ENCODE measurements around the gene PTPN11.
"Not testable (repeated sequence)": the region's sequence is repeated elsewhere in the genome, so short reads cannot be mapped to it uniquely, and the experiment has no call there.

Gene PTPN11

DNA sequence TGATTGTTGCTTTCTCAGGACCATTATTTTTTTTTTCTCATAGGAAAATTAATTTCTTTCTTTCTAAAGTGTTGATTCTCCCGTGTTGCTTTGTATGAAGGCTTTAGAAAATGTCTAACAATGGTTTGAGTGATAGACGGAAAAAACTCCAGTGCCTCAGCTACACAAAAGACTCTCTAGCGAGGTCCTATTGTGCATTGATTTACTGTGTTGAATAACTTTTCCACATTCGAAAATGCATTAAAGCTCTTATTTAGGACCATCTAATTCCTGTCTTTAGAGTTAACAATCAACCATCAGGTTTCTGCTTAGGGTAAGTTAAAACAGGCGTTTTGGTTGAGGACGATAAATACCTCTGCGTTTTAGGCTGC lies 99.6 kb downstream of the PTPN11 start:
- DNase-seq: no peak

DNA sequence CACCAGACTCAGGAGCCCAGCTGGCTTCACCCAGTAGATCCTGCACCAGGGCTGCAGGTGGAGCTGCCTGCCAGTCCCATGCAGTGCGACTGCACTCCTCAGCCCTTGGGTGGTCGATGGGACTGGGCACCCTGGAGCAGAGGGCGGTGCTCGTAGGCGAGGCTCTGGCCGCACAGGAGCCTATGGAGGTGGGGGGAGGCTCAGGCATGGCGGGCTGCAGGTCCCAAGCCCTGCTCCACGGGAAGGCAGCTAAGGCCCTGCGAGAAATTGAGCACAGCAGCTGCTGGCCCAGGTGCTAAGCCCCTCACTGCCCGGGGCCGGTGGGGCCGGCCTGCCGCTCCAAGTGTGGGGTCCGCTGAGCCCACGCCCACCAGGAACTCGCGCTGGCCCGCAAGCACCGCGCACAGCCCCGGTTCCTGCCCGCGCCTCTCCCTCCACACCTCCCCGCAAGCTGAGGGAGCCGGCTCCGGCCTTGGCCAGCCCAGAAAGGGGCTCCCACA lies 101.1 kb downstream of the PTPN11 start:
- not testable (repeated sequence) for DNase-seq

DNA sequence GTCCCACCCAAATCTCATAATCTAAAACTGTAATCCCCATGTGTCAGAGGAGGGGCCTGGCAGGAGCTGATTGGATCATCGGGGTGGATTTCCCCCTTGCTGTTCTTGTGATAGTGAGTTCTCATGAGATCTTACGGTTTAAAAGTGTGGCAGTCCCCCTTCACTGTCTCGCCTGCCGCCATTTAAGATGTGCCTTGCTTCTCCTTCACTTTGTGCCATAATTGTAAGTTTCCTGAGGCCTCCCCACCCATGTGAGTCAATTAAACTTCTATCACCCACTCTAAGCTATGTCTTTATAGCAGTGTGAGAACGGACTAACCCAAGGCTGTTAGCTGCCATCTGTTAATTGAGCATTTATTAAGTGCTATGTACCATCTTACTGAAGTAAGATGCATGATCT lies 105.1 kb downstream of the PTPN11 start:
- DNase-seq: no peak

DNA sequence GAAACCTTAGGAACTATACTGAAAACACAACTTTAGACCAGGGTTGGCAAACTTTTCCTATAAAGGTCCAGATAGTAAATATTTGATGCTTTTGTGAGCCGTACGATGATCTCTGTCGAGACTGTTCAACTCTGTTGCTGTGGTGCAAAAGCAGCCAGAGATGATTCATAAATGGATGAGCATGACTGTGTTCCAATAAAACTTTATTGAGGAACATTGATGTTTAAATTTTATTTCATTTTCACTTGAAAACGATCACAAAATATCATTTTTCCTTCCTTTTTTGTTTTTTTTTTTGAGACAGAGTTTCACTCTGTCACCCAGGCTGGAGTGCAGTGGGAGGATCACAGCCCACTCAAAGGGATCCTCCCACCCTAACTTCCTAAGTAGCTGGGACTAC lies 105.5 kb downstream of the PTPN11 start:
- no peak for DNase-seq

DNA sequence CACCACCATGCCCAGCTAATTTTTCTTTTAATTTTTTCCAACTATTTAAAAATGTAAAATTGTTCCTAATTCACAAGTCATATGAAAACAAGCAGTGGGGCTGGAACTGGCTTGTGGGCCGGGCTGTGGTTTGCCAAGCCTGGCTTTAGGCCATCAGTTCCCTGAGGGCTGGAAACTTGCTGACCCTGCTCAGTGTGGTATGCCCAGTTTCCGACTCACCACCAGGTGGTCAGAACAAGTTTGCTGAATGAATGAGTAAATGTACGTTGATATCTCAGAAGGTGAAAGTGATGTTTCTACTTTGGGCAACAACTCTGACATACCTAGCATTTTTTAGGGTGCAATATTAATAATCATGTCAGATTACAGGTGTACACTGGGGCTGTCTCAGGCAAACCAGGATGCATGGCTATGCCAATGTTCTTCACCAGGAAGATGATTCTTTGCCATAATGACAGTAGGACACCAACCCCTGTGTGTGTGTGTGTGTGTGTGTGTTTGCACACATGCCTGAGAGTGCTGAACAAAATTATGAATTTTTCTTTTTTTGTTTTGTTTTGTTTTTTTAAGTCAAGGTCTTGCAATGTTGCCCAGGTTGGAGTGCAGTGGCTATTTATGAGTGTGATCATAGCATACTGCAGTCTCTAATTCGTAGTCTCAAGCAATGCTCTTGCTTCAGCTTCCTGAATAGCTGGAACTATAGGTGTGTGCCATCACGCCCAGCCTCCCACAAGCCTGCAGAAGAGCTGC lies 106.1 kb downstream of the PTPN11 start:
- no peak for DNase-seq

DNA sequence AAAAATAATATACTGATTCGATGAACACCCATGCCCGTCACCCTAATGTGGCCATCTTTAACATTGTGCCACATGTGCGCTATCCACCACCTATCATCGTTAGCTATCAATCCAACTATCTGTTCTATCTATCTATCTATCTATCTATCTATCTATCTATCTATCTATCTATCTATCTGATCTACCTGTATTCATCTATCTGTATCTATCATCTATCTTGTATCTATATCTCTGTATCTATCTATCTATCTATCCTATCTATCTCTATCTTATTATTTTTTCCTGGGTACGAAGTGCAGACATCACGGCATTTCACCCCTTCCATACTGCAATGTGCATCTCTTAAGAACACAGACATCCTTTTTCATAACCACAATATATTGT lies 106.7 kb downstream of the PTPN11 start:
- DNase-seq: no peak

DNA sequence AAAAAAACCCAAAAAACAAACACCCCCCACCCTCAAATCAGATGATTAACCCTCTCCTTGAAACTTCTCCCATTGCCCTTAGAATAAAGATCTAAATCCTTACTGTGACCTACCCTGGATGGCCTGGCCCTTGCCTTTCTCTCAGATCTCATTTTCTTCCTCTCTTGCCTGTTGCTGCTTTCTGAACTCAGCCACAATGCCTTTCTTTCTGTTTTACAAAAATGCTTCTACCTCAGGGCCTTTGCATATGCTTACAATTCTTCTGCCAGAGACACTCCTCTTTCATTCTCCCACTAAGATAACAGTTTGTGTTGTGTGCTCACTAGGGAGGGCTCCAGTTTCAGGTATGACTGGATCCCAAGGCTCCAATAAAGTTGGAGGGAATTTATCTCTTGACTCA lies 108.3 kb downstream of the PTPN11 start:
- no peak for DNase-seq

DNA sequence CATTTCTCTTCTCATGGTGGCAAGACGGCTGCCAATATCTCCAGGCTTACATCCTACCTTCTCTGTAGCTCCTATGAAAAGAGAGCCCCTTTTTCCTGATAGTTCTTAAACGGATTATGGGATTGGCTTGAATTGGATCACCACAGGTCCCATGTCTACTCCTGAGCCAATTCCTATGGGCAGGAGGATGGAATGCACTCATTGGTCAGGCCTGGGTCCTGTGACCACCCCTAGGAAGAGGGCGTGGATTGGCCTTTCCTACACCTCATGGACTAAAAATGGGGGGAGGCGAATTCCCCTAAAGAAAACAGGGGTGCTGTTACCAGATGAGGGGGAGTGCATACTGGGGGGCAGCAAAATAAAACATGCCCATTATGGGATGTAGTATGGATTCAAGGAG lies 108.8 kb downstream of the PTPN11 start:
- no peak for DNase-seq

DNA sequence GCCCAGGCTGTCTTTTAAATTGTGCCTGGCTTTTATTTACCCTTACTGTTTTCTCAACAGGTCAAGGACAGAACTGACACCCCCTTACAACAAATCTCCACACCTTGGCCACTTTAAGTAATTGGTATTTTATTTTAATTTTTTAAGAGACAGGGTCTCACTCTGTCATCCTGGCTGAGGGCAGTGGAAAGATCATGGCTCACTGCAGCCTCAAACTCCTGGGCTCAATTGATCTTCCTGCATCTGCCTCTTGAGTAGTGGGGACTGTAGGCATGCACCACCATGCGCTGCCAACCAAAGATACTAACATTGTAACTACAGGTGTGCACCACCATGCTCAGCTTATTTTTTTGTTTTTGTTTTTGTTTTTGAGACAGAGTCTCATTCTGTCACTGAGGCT lies 109.8 kb downstream of the PTPN11 start:
- no peak for DNase-seq

DNA sequence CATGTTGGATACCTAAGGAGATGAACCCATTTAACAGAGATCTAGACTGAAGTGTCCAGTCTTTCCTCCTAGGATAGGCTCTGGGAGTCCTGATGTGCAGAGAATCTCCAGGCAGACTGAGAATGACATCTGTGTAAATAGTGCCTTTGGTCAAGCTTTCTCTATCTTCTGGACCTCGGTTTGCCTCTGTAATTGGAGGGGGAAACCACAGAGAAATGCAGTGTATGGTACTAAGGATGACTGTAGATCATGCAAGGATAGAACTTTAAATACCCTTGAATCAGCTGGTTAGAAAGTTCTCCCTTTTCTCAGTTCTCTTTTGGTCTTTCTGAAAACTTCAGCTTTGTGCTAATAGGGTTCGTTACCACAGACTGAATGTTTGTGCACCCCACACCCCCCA lies 112.2 kb downstream of the PTPN11 start:
- DNase-seq: no peak

DNA sequence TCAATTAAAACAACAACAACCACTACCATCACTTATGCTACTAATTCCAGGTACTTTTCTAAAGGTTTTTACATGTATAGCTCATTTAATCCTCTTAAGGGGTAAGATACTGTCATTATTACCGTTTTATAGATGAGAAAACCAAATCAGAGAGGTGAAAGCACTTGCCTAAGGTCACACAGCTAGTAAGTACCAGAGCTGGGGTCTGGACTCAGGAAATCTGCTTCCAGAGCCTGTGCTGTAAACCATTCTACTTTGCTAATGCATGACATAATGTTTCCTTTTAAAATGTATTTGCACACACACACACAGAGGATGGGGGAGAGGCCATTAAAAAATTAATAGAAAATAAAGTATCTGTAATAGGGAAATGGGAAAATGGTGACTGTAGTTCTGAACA lies 113.4 kb downstream of the PTPN11 start:
- DNase-seq: no peak

DNA sequence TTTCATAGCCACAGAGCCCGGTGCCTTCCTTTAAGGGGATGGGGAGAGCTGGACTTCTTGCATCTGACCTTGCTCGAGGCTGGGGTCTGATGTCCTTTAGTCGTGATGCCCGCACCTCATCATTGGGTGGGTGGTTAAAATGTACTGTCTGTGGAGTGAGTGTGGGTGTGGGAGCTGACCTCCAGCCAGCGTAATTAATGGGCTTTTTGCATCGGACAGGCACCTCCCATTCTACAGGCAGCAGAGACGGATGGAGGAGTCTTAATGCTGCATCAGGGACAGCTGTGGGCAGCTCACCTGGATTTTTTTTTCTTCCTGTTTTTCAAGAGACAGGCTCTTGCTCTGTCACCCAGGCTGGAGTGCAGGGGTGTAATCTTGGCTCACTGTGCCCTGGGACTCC lies 114.8 kb downstream of the PTPN11 start:
- no peak for DNase-seq

DNA sequence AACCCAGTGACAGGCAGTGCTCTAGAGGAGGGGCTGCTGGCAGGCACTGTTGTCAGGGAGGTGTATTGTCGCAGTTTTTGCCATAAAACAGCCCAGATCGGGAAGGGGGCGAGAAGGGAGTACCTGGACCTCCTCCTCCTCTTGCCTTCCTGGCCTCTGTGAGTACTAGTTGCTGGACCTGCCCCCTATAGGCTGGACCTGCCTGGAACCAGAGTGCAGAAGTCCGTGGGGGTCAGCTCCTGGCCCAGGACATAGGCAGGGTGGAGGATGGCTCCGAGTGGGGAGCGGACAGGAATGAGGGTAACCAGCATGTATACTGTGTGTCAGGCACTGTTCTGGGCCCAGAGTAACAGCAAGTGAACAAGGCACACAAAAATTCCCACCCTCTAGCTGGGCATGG lies 116.3 kb downstream of the PTPN11 start:
- no peak for DNase-seq

DNA sequence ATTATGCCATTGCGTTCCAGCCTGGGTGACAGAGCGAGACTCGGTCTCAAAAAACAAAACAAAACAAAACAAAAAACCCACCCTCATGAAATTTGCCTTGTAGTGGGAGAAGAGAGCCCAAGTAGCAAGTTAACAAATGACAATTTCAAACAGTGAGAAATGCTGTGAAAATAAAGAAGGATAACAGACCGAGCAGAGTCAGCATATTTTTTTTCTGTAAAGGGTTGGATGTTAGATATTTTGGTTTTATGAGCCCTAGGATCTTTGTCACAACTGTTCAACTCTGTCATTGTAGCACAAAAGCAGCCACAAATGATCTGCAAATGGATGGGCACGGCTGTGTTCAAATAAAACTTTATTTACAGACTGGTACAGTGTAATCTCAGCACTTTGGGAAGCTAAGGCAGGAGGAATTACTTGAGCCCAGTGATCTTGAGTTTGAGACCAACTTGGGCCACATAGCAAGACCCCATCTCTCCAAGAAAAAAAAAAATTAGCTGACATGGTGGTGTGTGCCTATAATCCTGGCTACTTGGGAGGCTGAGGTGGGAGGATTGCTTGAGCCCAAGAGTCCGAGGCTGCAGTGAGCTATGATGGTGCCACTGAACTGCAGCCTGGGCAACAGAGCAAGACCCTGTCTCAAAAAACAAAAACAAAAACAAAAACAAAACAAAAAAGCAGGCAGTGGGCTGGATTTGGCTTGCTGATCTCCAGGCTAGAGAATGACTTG lies 117.1 kb downstream of the PTPN11 start:
- no peak for DNase-seq

DNA sequence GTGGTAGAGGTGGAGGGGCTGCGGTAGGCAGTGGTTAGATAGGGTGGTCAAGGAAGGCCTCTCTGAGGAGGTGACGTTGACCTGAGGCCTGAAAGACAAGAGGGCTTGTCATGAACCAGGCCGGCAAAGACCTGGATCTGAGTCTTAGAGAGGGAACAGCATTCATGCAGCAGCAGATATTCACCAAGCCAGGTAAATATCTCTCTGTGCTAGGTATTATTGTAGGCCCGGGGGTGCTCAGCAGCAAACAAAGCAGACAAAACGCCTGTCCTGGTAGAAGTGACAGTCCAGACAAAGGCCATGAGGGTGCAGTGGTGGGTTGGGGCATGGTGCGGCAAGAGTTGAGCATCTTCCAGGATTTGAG lies 117.6 kb downstream of the PTPN11 start:
- no peak for DNase-seq

DNA sequence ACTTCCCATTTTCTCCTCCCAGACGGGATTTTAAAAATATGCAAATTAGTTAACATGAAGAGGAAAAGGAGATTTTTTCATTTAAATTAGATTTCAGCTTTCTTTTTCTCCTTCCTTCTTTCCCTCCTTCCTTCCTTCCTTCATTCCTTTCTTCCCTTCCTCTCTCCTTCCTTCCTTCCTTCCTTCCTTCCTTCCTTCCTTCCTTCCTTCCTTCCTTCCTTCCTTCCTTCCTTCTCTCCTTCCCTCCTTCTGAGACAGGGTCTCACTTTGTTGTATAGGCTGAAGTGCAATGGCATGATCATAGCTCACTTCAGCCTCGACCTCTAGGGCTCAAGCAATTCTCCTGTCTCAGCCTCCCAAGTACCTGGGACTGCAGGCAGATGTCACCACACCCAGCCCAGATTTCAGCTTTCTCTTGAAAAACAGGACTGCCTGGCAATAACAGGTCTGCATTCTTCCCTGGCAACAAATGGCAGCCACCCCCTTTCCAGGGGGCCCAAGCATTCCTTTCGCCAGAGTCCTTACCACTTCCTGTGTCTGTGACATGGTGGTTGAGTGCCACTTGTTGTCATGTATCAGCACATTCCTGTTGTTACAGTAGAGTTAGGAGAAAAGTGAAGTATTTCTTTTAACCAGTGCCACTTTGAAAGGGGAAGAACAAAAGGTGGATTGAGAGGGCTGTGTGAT lies 119.1 kb downstream of the PTPN11 start:
- DNase-seq: no peak

DNA sequence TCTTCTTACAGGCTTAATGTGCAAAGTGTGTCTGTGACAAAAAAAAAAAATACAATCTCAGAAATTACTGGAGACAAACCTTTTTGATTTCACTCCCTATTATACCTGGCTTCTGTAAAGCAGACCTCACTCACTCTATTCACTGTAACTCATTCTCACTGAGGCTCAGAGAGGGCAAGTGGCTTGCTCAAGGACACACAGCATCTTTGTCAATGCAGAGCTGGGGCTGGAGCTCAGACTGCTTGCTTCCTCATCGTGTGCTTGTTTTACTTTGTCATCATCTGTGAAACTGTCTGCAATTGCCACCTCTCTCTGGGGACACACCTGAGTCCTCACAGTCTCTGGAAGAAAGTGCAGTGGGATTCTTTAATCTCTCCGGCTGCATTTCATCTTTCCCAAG lies 120.0 kb downstream of the PTPN11 start:
- no peak for DNase-seq

DNA sequence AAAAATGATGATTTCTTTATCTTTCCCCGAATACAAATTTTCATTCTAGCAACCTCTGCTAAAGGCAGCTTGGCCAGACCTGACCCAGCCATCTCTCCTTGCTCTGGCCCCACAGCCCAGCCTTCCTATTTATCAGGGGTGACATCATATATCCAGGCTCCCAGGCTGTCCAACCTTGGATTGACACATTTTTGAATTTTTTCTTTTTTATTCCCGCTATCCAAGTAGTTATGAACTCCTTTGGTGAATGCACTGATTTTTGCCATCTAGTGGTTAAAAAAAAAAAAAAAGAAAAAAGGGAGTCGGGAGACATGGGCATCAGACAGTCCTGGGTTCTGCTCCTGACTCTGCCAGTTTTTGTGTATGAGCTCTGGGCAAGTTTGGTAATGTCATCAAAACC lies 120.5 kb downstream of the PTPN11 start:
- DNase-seq: no peak

DNA sequence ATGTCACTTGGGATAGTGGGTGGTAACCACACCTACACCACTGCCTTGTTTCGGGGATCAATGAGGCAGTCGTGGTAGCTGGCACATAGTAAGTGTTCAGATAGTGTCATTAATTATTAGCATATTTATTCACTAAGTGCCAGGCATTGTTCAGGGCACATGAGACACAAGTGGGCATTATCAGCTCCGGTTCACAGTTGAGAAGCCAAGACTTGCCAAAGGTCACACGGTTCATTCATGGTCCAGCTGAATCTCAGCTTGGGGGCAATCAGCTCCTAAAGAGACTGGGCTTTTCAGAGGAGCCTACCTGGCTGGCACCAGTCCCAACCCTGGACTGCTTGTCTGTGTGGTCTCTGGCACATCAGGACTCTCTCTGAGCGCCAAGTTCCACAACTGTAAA lies 121.3 kb downstream of the PTPN11 start:
- DNase-seq: no peak

DNA sequence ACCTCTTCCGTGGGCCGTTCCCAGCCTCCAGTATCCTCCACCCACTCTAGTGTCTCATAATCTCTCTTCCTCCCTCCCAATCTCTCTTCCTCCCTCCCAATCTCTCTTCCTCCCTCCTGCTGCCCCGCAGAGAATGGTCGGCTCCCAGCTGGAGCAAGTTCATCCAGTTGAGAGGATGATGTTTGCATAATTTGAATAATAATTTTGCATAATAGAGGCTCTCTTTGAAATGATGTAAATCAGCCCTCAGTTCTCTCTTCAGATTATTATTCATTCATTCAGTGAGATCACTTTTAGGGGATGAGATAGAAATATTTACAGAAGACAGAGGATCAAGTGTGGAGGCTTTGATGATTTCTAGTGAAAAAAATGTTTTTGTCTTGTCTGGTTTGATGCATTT lies 125.0 kb downstream of the PTPN11 start:
- DNase-seq: no peak

DNA sequence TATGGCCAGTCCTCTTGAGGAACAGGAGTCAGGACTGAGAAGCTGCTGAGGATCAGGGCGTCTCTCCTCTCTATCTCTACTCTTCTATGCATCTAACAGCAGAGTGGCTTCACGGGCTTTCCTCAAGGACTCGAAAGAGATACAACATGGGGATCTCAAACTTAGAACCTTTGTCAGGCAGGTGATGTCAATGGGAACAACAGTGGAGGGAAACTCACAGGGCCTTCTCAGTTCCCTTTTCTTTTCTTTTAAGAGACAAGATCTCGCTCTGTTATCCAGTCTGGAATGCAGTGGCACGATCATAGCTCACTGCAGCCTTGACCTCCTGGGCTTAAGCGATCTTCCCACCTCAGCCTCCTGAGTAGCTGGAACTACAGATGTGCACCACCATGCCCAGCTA lies 127.6 kb downstream of the PTPN11 start:
- DNase-seq: no peak

DNA sequence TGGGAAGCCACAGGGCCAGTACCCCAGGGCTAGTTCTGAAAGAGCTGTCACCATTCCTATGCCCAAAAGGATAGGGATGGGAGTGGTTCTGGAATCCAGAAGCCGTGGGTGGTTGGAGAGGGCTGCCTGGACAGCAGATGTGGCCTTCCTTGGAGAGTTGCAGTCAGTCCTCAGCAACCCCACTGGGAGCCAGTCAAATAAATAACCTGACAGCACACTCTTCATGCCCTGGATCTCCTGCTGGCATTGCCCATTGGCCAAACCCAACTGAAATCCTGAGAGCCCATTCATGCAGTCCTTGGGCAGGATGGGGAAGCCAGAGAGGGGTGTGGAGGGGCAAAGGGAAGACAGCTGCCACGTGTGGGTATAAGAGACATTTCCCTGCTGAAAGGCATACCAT lies 128.2 kb downstream of the PTPN11 start:
- DNase-seq: no peak

DNA sequence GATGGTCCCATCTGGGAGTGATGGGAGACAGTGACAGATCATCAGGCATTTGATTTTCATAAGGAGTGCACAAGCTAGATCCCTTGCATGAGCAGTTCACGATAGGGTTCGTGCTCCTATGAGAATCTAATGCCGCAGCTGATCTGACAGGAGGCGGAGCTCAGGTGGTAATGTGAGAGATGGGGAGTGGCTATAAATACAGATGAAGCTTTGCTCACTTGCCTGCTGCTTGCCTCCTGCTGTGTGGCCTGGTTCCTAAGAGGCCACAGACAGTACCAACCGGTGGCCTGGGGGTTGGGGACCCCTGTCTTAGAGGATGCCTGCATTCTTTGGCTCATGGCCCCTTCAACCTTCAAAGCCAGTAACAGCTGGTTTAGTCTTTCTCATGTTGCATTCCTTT lies 130.3 kb downstream of the PTPN11 start:
- DNase-seq: no peak

DNA sequence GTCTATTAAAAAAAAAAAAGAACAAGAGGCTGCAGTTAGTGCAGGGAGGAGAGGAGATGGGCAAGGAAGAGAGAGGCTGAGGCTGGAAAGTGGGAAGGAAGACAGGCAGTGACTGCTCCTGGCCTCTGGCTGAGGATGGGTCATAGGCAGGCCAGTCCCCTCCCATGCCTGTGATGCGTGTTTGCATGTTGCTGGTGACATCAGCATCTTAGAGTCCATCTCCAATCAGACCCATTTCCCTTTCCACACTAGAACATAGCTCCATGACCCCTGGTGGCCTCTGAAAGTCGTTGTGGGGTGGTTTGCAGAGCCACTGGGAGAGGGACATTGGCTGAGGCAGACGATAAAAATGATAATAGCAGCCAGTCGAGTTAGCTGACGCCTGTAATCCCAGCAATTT lies 132.9 kb downstream of the PTPN11 start:
- DNase-seq: no peak
